ENCODE measurements around the gene DRD2.

- no peak for TF ChIP-seq SP1 (IDR thresholded peaks at IDR 0.05)
- no peak for TF ChIP-seq SP1 (CRISPR knock-in tag; IDR thresholded peaks at IDR 0.05)
- no peak for TF ChIP-seq HNRNPH1 (optimal IDR thresholded peaks at IDR 0.05; ENCODE audit: low read depth, low read length)
- TF ChIP-seq EHMT2 (IDR thresholded peaks at IDR 0.05; ENCODE audit: borderline replicate concordance, low read depth, low read length), result no peak
- no peak for TF ChIP-seq POLR2A (IDR thresholded peaks at IDR 0.05; ENCODE audit: insufficient read depth in 1 of 2, low read depth in 2 of 2, low read length in 2 of 2)
- no peak for TF ChIP-seq ATF3 (CRISPR knock-in tag; IDR thresholded peaks at IDR 0.05)
- no peak for TF ChIP-seq ERF (CRISPR knock-in tag; IDR thresholded peaks at IDR 0.05)
- no peak for TF ChIP-seq SYNCRIP (IDR thresholded peaks at IDR 0.05; ENCODE audit: insufficient read depth, low read depth, low read length)
- no peak for TF ChIP-seq PRDM10 (CRISPR knock-in tag; IDR thresholded peaks at IDR 0.05; ENCODE audit: low read depth)
- TF ChIP-seq SMC3 (IDR thresholded peaks at IDR 0.05; ENCODE audit: low read length), result no peak
- no peak for TF ChIP-seq ZNF407 (CRISPR knock-in tag; IDR thresholded peaks at IDR 0.05; ENCODE audit: not compliant biosample characterization)
Measured at GRCh38 chr11:113398669-113399430, 76.3 kb downstream of the DRD2 start.
